ENCODE measurements around the gene HMGCLL1. TPM values are rescaled to one million over a fixed set of nuclear protein-coding genes. Genes with fewer than 3 reads are reported as not detected.

The HMGCLL1 gene
- total RNA-seq, 4 donors from 2014 or later, result 2.8 to 7.7 (median 4.4) TPM

DNA sequence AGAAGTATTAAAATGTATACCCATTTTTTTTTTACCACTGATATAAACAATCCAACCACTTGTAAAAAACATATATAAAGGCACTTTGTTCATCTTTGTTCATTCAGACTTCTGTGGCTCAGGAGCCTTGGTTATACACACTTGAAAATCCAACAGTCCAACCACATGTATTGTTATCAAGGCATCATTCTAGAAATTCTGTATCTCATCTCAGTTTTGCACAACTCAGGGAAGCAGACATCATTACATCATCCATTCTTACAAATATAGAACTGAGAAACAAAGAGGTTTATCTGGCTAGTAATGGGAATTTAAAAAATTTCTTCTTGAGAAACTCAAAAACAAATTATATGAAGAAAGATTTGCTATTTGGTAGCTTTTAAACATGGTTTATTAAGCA lies 88.1 kb downstream of the HMGCLL1 start:
- TF ChIP-seq, protein P1, sequence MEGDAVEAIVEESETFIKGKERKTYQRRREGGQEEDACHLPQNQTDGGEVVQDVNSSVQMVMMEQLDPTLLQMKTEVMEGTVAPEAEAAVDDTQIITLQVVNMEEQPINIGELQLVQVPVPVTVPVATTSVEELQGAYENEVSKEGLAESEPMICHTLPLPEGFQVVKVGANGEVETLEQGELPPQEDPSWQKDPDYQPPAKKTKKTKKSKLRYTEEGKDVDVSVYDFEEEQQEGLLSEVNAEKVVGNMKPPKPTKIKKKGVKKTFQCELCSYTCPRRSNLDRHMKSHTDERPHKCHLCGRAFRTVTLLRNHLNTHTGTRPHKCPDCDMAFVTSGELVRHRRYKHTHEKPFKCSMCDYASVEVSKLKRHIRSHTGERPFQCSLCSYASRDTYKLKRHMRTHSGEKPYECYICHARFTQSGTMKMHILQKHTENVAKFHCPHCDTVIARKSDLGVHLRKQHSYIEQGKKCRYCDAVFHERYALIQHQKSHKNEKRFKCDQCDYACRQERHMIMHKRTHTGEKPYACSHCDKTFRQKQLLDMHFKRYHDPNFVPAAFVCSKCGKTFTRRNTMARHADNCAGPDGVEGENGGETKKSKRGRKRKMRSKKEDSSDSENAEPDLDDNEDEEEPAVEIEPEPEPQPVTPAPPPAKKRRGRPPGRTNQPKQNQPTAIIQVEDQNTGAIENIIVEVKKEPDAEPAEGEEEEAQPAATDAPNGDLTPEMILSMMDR (IDR thresholded peaks at IDR 0.05; ENCODE audit: low read depth), result no peak

DNA sequence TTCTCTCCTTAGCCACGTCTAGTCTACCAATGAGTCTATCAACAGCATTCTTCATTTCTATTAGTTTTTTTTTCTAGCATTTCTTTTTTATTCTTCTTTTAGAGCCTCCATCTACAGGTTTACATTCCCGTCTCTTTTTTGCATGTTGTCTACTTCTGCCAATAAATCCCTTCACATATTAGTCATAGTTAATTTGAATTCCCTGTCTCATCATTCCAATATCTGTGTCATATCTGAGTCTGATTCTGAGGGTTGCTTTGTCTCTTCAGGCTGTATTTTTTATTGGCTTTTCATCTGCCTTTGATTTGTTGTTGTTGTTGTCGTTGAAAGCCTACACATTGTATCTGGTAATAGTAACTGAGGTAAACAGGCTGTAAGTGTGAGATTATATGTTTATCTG lies 104.6 kb downstream of the HMGCLL1 start:
- TF ChIP-seq, protein P1 (IDR thresholded peaks at IDR 0.05; ENCODE audit: low read depth), result no peak

DNA sequence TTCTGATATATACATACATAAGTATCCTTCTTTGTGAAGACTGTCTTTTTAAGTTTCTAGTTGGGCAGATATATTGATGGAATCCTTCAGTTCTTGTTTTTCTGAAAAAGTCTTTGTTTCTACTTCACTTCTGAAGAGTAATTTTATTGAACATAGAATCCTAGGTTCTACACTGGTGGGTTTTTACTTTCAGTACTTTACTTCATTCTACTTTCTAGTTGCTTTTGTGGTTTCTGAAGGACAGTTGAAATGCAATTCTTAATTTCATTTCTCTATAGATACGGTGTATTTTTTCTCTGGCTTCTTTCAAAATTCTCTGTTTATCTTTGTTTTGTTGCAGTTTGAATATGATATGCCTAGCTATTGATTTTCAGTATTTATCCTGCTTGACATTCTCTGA lies 105.3 kb downstream of the HMGCLL1 start:
- TF ChIP-seq, protein P1 (IDR thresholded peaks at IDR 0.05; ENCODE audit: low read depth), result no peak

DNA sequence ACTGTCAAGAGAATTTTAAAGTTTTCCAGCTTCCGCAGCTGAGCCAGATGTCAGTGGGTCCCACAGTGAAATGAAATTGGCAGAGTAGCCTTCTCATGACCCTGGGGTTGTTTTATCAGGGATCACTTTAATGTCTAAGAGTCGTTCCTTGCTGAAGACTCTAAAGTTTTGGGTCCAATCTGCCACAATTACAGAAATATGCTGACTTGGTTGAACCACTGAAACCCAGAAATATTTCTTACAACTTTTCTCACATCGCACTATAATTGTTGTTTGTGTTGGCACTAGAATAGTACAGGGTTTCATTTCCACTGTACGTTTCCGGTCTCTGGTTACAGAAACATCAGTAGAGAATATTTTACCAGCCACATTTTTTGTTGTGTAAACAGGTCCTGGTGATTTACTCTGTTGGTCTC lies 109.0 kb downstream of the HMGCLL1 start:
- TF ChIP-seq, protein P1 (IDR thresholded peaks at IDR 0.05; ENCODE audit: low read depth), result no peak

DNA sequence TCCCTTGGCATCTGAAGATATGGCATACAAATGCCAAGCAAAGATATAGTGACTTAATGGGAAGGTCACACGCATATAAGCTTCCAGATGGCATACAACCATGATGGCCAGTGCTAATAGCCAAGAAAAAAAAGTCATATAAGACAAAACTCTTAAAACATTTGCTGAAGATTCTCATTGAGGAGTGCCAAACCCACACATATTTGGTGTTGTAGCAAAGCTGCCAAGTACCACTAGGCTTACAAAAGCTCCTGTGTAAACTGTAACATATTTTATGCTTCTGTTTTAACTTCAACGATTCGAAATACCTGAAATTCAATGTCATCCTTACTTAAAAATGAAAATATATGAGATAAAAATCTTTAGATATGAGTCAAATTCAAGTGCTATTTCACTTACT lies 123.0 kb downstream of the HMGCLL1 start:
- TF ChIP-seq, protein P1 (IDR thresholded peaks at IDR 0.05; ENCODE audit: low read depth), result no peak

DNA sequence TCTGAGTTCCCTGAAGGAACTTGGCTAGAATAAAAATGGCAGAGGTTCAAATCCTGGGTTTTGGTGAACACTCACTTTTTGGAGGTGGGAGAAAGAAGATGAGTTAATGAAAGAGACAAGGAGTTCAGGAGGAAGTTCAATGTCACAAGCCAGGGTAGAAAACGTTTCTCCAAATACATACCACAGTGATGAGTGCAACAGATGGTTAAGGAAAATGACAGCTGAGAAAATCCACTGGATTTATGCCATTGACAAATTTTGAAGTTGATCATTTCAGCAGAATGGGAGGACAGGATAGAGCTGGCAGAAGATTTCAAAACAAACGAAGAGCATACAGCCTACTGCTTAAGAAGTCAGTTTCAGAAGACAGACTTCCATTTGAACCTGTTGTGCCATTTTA lies 129.0 kb downstream of the HMGCLL1 start:
- TF ChIP-seq, protein P1 (IDR thresholded peaks at IDR 0.05; ENCODE audit: low read depth), result no peak

DNA sequence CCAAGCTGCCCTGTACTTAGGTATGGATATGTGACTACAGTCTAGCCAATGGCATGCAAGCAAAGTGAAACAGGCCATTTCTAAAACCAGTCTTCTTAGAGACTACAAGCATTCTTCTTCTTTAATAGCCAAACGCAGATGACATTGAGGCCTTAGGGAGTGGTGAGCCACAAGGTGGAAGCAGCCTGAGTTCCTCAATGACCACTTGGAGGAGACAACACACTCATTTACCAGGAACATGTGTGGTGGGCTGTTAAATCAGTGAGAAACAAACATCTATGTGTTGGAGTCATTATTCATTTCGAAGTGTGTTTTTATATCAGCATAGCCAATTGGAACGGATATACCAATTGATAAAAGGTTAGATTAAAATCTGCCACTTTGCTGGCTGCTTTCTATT lies 129.8 kb downstream of the HMGCLL1 start:
- TF ChIP-seq, protein P1 (IDR thresholded peaks at IDR 0.05; ENCODE audit: low read depth), result no peak
